Neutrophil (primary cell): Measurements from ENCODE around the gene VSIG10L2.

ENCODE experiments used
- H3K27ac ChIP-seq: fragments of 200-600 bp; sonication (generic); 2 replicates; pipeline ENCODE4 v1.5.1; 2016; ENCODE audit warnings: mild to moderate bottlenecking, moderate library complexity
- H3K27me3 ChIP-seq: fragments of 200-600 bp; sonication (generic); 2 replicates; pipeline ENCODE4 v1.6.0; 2016; ENCODE audit warnings: mild to moderate bottlenecking
- H3K36me3 ChIP-seq: fragments of 200-600 bp; sonication (generic); 2 replicates; pipeline ENCODE4 v1.5.1; 2017
- H3K4me1 ChIP-seq, 2 experiments: fragments of 200-600 bp in 1 of 2; sonication (generic) in 1 of 2; 1 replicate in 1 of 2; 2 replicates in 1 of 2; pipeline versions ENCODE4 v1.5.1 to v1.6.1; 2013 to 2016; ENCODE audit warnings: low read depth in 1 of 2, low read length in 1 of 2, mild to moderate bottlenecking in 1 of 2, moderate library complexity in 1 of 2; ENCODE audit not compliant: control insufficient read depth in 1 of 2, insufficient read depth in 1 of 2
- H3K4me3 ChIP-seq, 2 experiments: fragments of 200-600 bp in 1 of 2; sonication (generic) in 1 of 2; 1 replicate in 1 of 2; 2 replicates in 1 of 2; pipeline ENCODE4 v1.5.1; 2013 to 2016; ENCODE audit warnings: low read depth in 1 of 2, low read length in 1 of 2, mild to moderate bottlenecking in 1 of 2, moderate library complexity in 1 of 2
- H3K9me3 ChIP-seq: fragments of 200-600 bp; sonication (generic); 2 replicates; pipeline ENCODE4 v1.5.1; 2016
- CTCF ChIP-seq: fragments of 200-600 bp; sonication (generic); IDR thresholded peaks from 2 replicates; pipeline ENCODE4 v1.5.1; 2016; ENCODE audit warnings: antibody characterized with exemption

VSIG10L2 gene

GRCh38 chr11:125944350-125945010 lies 1.4 kb upstream of the VSIG10L2 start:
- H3K4me1 ChIP-seq, result no peaks in the 10 kb centered on the region
- no peaks in the 10 kb centered on the region for H3K36me3 ChIP-seq
- TF ChIP-seq CTCF, result no peak
- H3K9me3 ChIP-seq, result no peaks in the 10 kb centered on the region
- H3K4me3 ChIP-seq, result no peak overlapping the region
- H3K27ac ChIP-seq, result no peak overlapping the region
- no peaks in the 10 kb centered on the region for H3K27me3 ChIP-seq

- Histone ChIP-seq H3K4me3 (no peak overlapping the region), H3K9me3 (no peaks in the 10 kb centered on the region), H3K36me3 (no peaks in the 10 kb centered on the region), H3K4me1 (no peaks in the 10 kb centered on the region), H3K27me3 (no peaks in the 10 kb centered on the region), H3K27ac (no peak overlapping the region)
- no peak for TF ChIP-seq CTCF
Measured at GRCh38 chr11:125945011-125945796, 640 bp upstream of the VSIG10L2 start.

GRCh38 chr11:125946712-125947418 lies 1.0 kb downstream of the VSIG10L2 start:
- H3K4me1 ChIP-seq, result no peaks in the 10 kb centered on the region
- TF ChIP-seq CTCF, result no peak

GRCh38 chr11:125947419-125948277 lies 1.8 kb downstream of the VSIG10L2 start:
- H3K9me3 ChIP-seq, result no peaks in the 10 kb centered on the region
- peaks cover 4% of the 10 kb centered on the region for H3K27me3 ChIP-seq
- no peak for TF ChIP-seq CTCF
- no peak overlapping the region for H3K4me3 ChIP-seq
- no peaks in the 10 kb centered on the region for H3K4me1 ChIP-seq
- H3K27ac ChIP-seq, result no peak overlapping the region
- no peaks in the 10 kb centered on the region for H3K36me3 ChIP-seq

More at GRCh38 chr11:125946712-125947418, 1.0 kb downstream of the VSIG10L2 start:
- no peak overlapping the region for H3K4me3 ChIP-seq
- no peaks in the 10 kb centered on the region for H3K9me3 ChIP-seq
- H3K27ac ChIP-seq, result no peak overlapping the region
- H3K36me3 ChIP-seq, result no peaks in the 10 kb centered on the region
- H3K27me3 ChIP-seq, result peaks cover 2% of the 10 kb centered on the region
